ENCODE results near the gene SEC23A.
A peak's percentile ranks its signal among the peaks of the same experiment; 100 is the strongest.
"Not testable (repeated sequence)": the region's sequence is repeated elsewhere in the genome, so short reads cannot be mapped to it uniquely, and the experiment has no call there.

SEC23A gene

GRCh38 chr14:39090548-39091111, 12.4 kb downstream of the SEC23A start:
- DNase-seq: no peak

- no peak for DNase-seq
Measured at GRCh38 chr14:39087493-39087892, 15.5 kb downstream of the SEC23A start.

- no peak for DNase-seq
Measured at GRCh38 chr14:39085933-39086332, 17.1 kb downstream of the SEC23A start.

GRCh38 chr14:39083127-39083526, 19.9 kb downstream of the SEC23A start:
- DNase-seq: no peak

GRCh38 chr14:39080886-39081285, 22.1 kb downstream of the SEC23A start:
- DNase-seq: no peak

- DNase-seq: no peak
Measured at GRCh38 chr14:39071096-39071495, 31.9 kb downstream of the SEC23A start.

GRCh38 chr14:39069923-39070322, 33.1 kb downstream of the SEC23A start:
- no peak for DNase-seq

GRCh38 chr14:39069169-39069805, 33.7 kb downstream of the SEC23A start:
- not testable (repeated sequence) for DNase-seq

GRCh38 chr14:39060818-39061437, 42.1 kb downstream of the SEC23A start:
- no peak for DNase-seq

GRCh38 chr14:39055786-39056474, 47.1 kb downstream of the SEC23A start:
- DNase-seq: no peak

- DNase-seq: not testable (repeated sequence)
Measured at GRCh38 chr14:39052869-39053454, 50.1 kb downstream of the SEC23A start.

GRCh38 chr14:39050389-39050788, 52.6 kb downstream of the SEC23A start:
- DNase-seq: no peak

- DNase-seq: not testable (repeated sequence)
Measured at GRCh38 chr14:39045889-39046288, 57.1 kb downstream of the SEC23A start.

- DNase-seq: no peak
Measured at GRCh38 chr14:39043352-39043943, 59.6 kb downstream of the SEC23A start.

- DNase-seq: no peak
Measured at GRCh38 chr14:39040529-39040928, 62.5 kb downstream of the SEC23A start.

- no peak for DNase-seq
Measured at GRCh38 chr14:39038542-39038941, 64.5 kb downstream of the SEC23A start.

GRCh38 chr14:39036760-39037159, 66.3 kb downstream of the SEC23A start:
- DNase-seq: no peak

- DNase-seq: no peak
Measured at GRCh38 chr14:39035336-39035735, 67.7 kb downstream of the SEC23A start.

- DNase-seq: peak; percentile 28
Measured at GRCh38 chr14:39034481-39035296, 68.3 kb downstream of the SEC23A start.

GRCh38 chr14:39033371-39033770, 69.7 kb downstream of the SEC23A start:
- no peak for DNase-seq

- no peak for DNase-seq
Measured at GRCh38 chr14:39030209-39030608, 72.8 kb downstream of the SEC23A start.

GRCh38 chr14:39029789-39030188, 73.2 kb downstream of the SEC23A start:
- no peak for DNase-seq

All from midbrain (tissue), 1 donor.